Smooth muscle cell (in vitro differentiated cells): ENCODE data around the gene GLDN. TPM values are rescaled to one million over a fixed set of nuclear protein-coding genes. Genes with fewer than 3 reads are reported as not detected.

Experiments
- DNase-seq: peaks from one replicate; lab custom pipeline; 2025; ENCODE audit not compliant: unreplicated experiment; lab: John Stamatoyannopoulos, UW
- H2AFZ ChIP-seq: fragments of 200-600 bp; sonication (generic); 2 replicates; pipeline ENCODE4 v1.6.0; 2016; ENCODE audit warnings: antibody characterized with exemption, low read depth, mild to moderate bottlenecking
- H3F3A ChIP-seq: fragments of 200-600 bp; sonication (generic); 2 replicates; pipeline ENCODE4 v1.6.0; 2017; ENCODE audit warnings: antibody characterized with exemption, low read depth
- H3K27ac ChIP-seq: fragments of 200-600 bp; sonication (generic); 2 replicates; pipeline ENCODE4 v1.5.1; 2016; ENCODE audit warnings: low read depth, mild to moderate bottlenecking
- H3K27me3 ChIP-seq: fragments of 200-600 bp; sonication (generic); 2 replicates; pipeline ENCODE4 v1.6.1; 2016; ENCODE audit warnings: low read depth, mild to moderate bottlenecking
- H3K36me3 ChIP-seq: fragments of 200-600 bp; sonication (generic); 2 replicates; pipeline ENCODE4 v1.5.1; 2016; ENCODE audit warnings: low read depth
- H3K4me1 ChIP-seq: fragments of 200-600 bp; sonication (generic); 2 replicates; pipeline ENCODE4 v1.5.1; 2016; ENCODE audit warnings: low read depth
- H3K4me2 ChIP-seq: fragments of 200-600 bp; sonication (generic); 2 replicates; pipeline ENCODE4 v1.6.0; 2016; ENCODE audit warnings: mild to moderate bottlenecking
- H3K4me3 ChIP-seq: fragments of 200-600 bp; sonication (generic); 2 replicates; pipeline ENCODE4 v1.5.1; 2016; ENCODE audit warnings: mild to moderate bottlenecking
- H3K79me2 ChIP-seq: fragments of 200-600 bp; sonication (generic); 2 replicates; pipeline ENCODE4 v1.6.0; 2016; ENCODE audit warnings: low read depth, mild to moderate bottlenecking
- H3K9ac ChIP-seq: fragments of 200-600 bp; sonication (generic); 2 replicates; pipeline ENCODE4 v1.6.0; 2016; ENCODE audit warnings: low read depth
- H3K9me3 ChIP-seq: fragments of 200-600 bp; sonication (generic); replicated peaks from 2 replicates; pipeline ENCODE4 v1.5.1; 2016; ENCODE audit warnings: low read depth
- H4K20me1 ChIP-seq: fragments of 200-600 bp; sonication (generic); 2 replicates; pipeline ENCODE4 v1.6.0; 2016; ENCODE audit warnings: low read depth
- CTCF ChIP-seq: fragments of 200-600 bp; sonication (generic); IDR thresholded peaks from 2 replicates; pipeline ENCODE4 v1.5.1; 2017; ENCODE audit warnings: borderline replicate concordance, mild to moderate bottlenecking, antibody characterized with exemption; ENCODE audit not compliant: insufficient read depth, poor library complexity, severe bottlenecking
- WGBS: methylation state at CpG from one replicate; pipeline ENCODE4 v1.1.7; 2016; ENCODE audit warnings: low lambda C conversion rate; 5-methylcytosine and 5-hydroxymethylcytosine counted together
- polyA plus RNA-seq: library from polyadenylated mRNA; unstranded; fragments of >200 nt; fragmentation: Nextera tagmentation; extraction: Ambion mirVana; gene quantifications from 2 replicates; pipeline ENCODE4 v1.2.1, GENCODE V29; 2016
- total RNA-seq: library from RNA; depleted of rRNA; stranded (reverse); fragments of >200 nt; gene quantifications from 2 replicates; pipeline ENCODE4 v1.2.3, GENCODE V29; 2014

Gene GLDN
- total and polyA plus RNA-seq, 2 experiments from 2014 or later = 0.18 to 0.81 TPM

- H3K36me3 ChIP-seq = no peaks in the 10 kb centered on the region
- DNase-seq = no peak
- no peaks in the 10 kb centered on the region for H3K79me2 ChIP-seq
- H4K20me1 ChIP-seq = no peaks in the 10 kb centered on the region
- no peak overlapping the region for H2AFZ ChIP-seq
- no peaks in the 10 kb centered on the region for H3K9me3 ChIP-seq
- no peak for TF ChIP-seq CTCF
- H3K4me1 ChIP-seq = no peaks in the 10 kb centered on the region
- no peaks in the 10 kb centered on the region for H3K27me3 ChIP-seq
- 71% methylated on average over 4 of the region's 4 CpGs for WGBS
- no peak overlapping the region for H3K9ac ChIP-seq
- no peak overlapping the region for H3K4me2 ChIP-seq
- H3K4me3 ChIP-seq = no peak overlapping the region
- H3K27ac ChIP-seq = no peak overlapping the region
- H3F3A ChIP-seq = no peaks in the 10 kb centered on the region
Measured at GRCh38 chr15:51321316-51321715, 20.1 kb upstream of the GLDN start.

GRCh38 chr15:51322621-51323296 is 18.7 kb upstream of the GLDN start:
- Histone ChIP-seq H3K27me3 (no peaks in the 10 kb centered on the region), H3F3A (no peaks in the 10 kb centered on the region), H3K79me2 (no peaks in the 10 kb centered on the region), H3K36me3 (no peaks in the 10 kb centered on the region), H3K9me3 (no peaks in the 10 kb centered on the region), H3K4me2 (no peak overlapping the region), H3K4me3 (no peak overlapping the region), H3K27ac (no peak overlapping the region), H2AFZ (no peak overlapping the region), H4K20me1 (no peaks in the 10 kb centered on the region), H3K4me1 (no peaks in the 10 kb centered on the region), H3K9ac (no peak overlapping the region)
- WGBS = 100% methylated on average over 1 of the region's 1 CpG
- TF ChIP-seq CTCF = no peak
- DNase-seq = no peak

- no peak for DNase-seq
- Histone ChIP-seq H3K4me2 (no peak overlapping the region), H3F3A (no peaks in the 10 kb centered on the region), H4K20me1 (no peaks in the 10 kb centered on the region), H3K27ac (no peak overlapping the region), H3K4me1 (no peaks in the 10 kb centered on the region), H3K27me3 (no peaks in the 10 kb centered on the region), H3K9ac (no peak overlapping the region), H3K9me3 (no peaks in the 10 kb centered on the region), H2AFZ (no peak overlapping the region), H3K4me3 (no peak overlapping the region), H3K36me3 (no peaks in the 10 kb centered on the region), H3K79me2 (no peaks in the 10 kb centered on the region)
- TF ChIP-seq CTCF = no peak
- 92% methylated on average over 7 of the region's 7 CpGs for WGBS
Measured at GRCh38 chr15:51323749-51324148, 17.7 kb upstream of the GLDN start.

GRCh38 chr15:51325167-51325566 is 16.3 kb upstream of the GLDN start:
- Histone ChIP-seq H3K27me3 (no peaks in the 10 kb centered on the region), H3K27ac (no peak overlapping the region), H3F3A (no peaks in the 10 kb centered on the region), H3K9me3 (no peaks in the 10 kb centered on the region), H3K4me2 (no peak overlapping the region), H3K79me2 (no peaks in the 10 kb centered on the region), H4K20me1 (no peaks in the 10 kb centered on the region), H3K4me3 (no peak overlapping the region), H3K4me1 (no peaks in the 10 kb centered on the region), H3K9ac (no peak overlapping the region), H2AFZ (no peak overlapping the region), H3K36me3 (no peaks in the 10 kb centered on the region)
- TF ChIP-seq CTCF = no peak
- DNase-seq = no peak
- WGBS = 91% methylated on average over 3 of the region's 3 CpGs
